IMR-90 (cell line): ENCODE measurements around the gene IL18RAP. TPM values are rescaled to one million over a fixed set of nuclear protein-coding genes. Genes with fewer than 3 reads are reported as not detected.

Source experiments
- ATAC-seq: fragments of 200-7000 bp; cut with Tn5 transposase; 2 replicates; pipeline ENCODE4 v1.9.1; 2020; ENCODE audit warnings: low read depth, mild to moderate bottlenecking, moderate library complexity
- BruUV-seq: library from RNA; stranded (reverse); fragments of 400-500 nt; replicated peaks from 2 replicates; lab custom pipeline; 2021; lab: Mats Ljungman, UMichigan
- CTCF ChIA-PET: fragments of 300-600 bp; formaldehyde crosslinking; extraction: SDS; loops from one replicate; lab custom pipeline; 2021; ENCODE audit warnings: antibody characterized with exemption; lab: Yijun Ruan, JAX
- POLR2A ChIA-PET: fragments of 300-600 bp; sonication (Branson Sonifier 250); formaldehyde crosslinking; loops from one replicate; lab custom pipeline; 2022; ENCODE audit warnings: antibody characterized with exemption; ENCODE audit not compliant: unreplicated experiment; lab: Charles Lee
- DNase-seq: peaks from one replicate; pipeline ENCODE4 v3.0.0; 2013
- H2AFZ ChIP-seq: replicated peaks from 2 replicates; pipeline ENCODE3; 2013; ENCODE audit warnings: low read length, mild to moderate bottlenecking; ENCODE audit not compliant: poor library complexity
- H2AK5ac ChIP-seq: 2 replicates; pipeline ENCODE4 v1.6.1; 2013; ENCODE audit warnings: low read depth, low read length, inconsistent platforms
- H2AK9ac ChIP-seq: replicated peaks from 2 replicates; pipeline ENCODE3; 2013; ENCODE audit warnings: mild to moderate bottlenecking, low read depth, low read length, moderate library complexity; ENCODE audit not compliant: poor library complexity
- H2BK120ac ChIP-seq: 2 replicates; pipeline ENCODE4 v1.6.1; 2013; ENCODE audit warnings: low read depth, low read length, inconsistent platforms
- H2BK15ac ChIP-seq: 3 replicates; pipeline ENCODE4 v1.6.1; 2013; ENCODE audit warnings: low read depth, low read length, inconsistent platforms
- H2BK20ac ChIP-seq: 2 replicates; pipeline ENCODE4 v1.6.1; 2013; ENCODE audit warnings: low read depth, mild to moderate bottlenecking, inconsistent platforms, low read length, moderate library complexity
- H2BK5ac ChIP-seq: 2 replicates; pipeline ENCODE4 v1.6.1; 2013; ENCODE audit warnings: mild to moderate bottlenecking, low read depth, low read length, inconsistent platforms; ENCODE audit not compliant: poor library complexity, severe bottlenecking
- H3K14ac ChIP-seq: replicated peaks from 2 replicates; pipeline ENCODE4 v1.6.1; 2013; ENCODE audit warnings: low read depth, low read length, inconsistent platforms
- H3K18ac ChIP-seq: 2 replicates; pipeline ENCODE4 v1.6.1; 2013; ENCODE audit warnings: low read depth, low read length, control low read depth
- H3K23ac ChIP-seq: 2 replicates; pipeline ENCODE4 v1.6.1; 2013; ENCODE audit warnings: low read depth, low read length, inconsistent platforms
- H3K27ac ChIP-seq: 2 replicates; pipeline ENCODE4 v1.5.1; 2013; ENCODE audit warnings: mild to moderate bottlenecking, control low read depth, low read length; ENCODE audit not compliant: insufficient read depth
- H3K27me3 ChIP-seq: 2 replicates; pipeline ENCODE4 v1.6.1; 2013; ENCODE audit warnings: low read length; ENCODE audit not compliant: control insufficient read depth, insufficient read depth
- H3K36me3 ChIP-seq: 2 replicates; pipeline ENCODE4 v1.6.1; 2013; ENCODE audit warnings: low read length, mixed read lengths; ENCODE audit not compliant: control insufficient read depth, insufficient read depth
- H3K4ac ChIP-seq: 2 replicates; pipeline ENCODE4 v1.6.1; 2013; ENCODE audit warnings: low read depth, low read length, inconsistent platforms
- H3K4me1 ChIP-seq: 2 replicates; pipeline ENCODE4 v1.6.1; 2013; ENCODE audit warnings: low read length, mixed read lengths; ENCODE audit not compliant: control insufficient read depth, insufficient read depth
- H3K4me2 ChIP-seq: 2 replicates; pipeline ENCODE4 v1.6.1; 2013; ENCODE audit warnings: low read depth, mild to moderate bottlenecking, control low read depth, low read length, moderate library complexity
- H3K4me3 ChIP-seq: 2 replicates; pipeline ENCODE4 v1.5.1; 2013; ENCODE audit warnings: low read depth, mild to moderate bottlenecking, control low read depth, low read length, moderate library complexity; ENCODE audit not compliant: insufficient read depth
- H3K56ac ChIP-seq: 2 replicates; pipeline ENCODE4 v1.6.1; 2013; ENCODE audit warnings: low read length, inconsistent platforms; ENCODE audit not compliant: insufficient read depth; ENCODE audit errors: extremely low read depth
- H3K79me1 ChIP-seq, 2 experiments: 2 replicates each; pipeline ENCODE4 v1.6.1; 2013; ENCODE audit warnings: low read length in 2 of 2, inconsistent platforms in 1 of 2, low read depth in 1 of 2
- H3K9ac ChIP-seq: 2 replicates; pipeline ENCODE4 v1.6.1; 2013; ENCODE audit warnings: low read depth, low read length, control low read depth
- H3K9me1 ChIP-seq: 2 replicates; pipeline ENCODE4 v1.6.1; 2013; ENCODE audit warnings: low read length, inconsistent platforms; ENCODE audit not compliant: insufficient read depth
- H3K9me3 ChIP-seq: 2 replicates; pipeline ENCODE4 v1.6.1; 2013; ENCODE audit warnings: low read length; ENCODE audit not compliant: control insufficient read depth, insufficient read depth
- H4K20me1 ChIP-seq: 2 replicates; pipeline ENCODE4 v1.6.1; 2013; ENCODE audit warnings: low read length, inconsistent platforms; ENCODE audit not compliant: insufficient read depth
- H4K5ac ChIP-seq: 2 replicates; pipeline ENCODE4 v1.6.1; 2013; ENCODE audit warnings: mild to moderate bottlenecking, low read depth, low read length, control low read depth
- H4K8ac ChIP-seq, 2 experiments: 2 replicates each; pipeline ENCODE4 v1.6.1; 2013; ENCODE audit warnings: low read depth in 2 of 2, low read length in 2 of 2, control low read depth in 1 of 2, inconsistent platforms in 1 of 2
- H4K91ac ChIP-seq: 2 replicates; pipeline ENCODE4 v1.6.1; 2013; ENCODE audit warnings: low read depth, low read length, inconsistent platforms; ENCODE audit not compliant: insufficient read depth
- BHLHE40 ChIP-seq: fragments of 150-350 bp; IDR thresholded peaks from 2 replicates; pipeline ENCODE4 v1.6.1; 2016; ENCODE audit warnings: mild to moderate bottlenecking, low read depth, low read length
- CEBPB ChIP-seq: IDR thresholded peaks from 2 replicates; pipeline ENCODE4 v1.6.1; 2012; ENCODE audit warnings: low read depth, low read length, improper control_type of control experiment
- CHD1 ChIP-seq: IDR thresholded peaks from 2 replicates; pipeline ENCODE4 v1.6.1; 2012; ENCODE audit warnings: low read depth, low read length, improper control_type of control experiment
- CTCF ChIP-seq: conservative IDR thresholded peaks from 2 replicates; pipeline ENCODE4 v1.5.1; 2012; ENCODE audit warnings: mild to moderate bottlenecking, low read depth, low read length, improper control_type of control experiment
- ELK1 ChIP-seq: fragments of 150-350 bp; IDR thresholded peaks from 2 replicates; pipeline ENCODE4 v1.6.1; 2016; ENCODE audit warnings: low read depth, mild to moderate bottlenecking, low read length, moderate library complexity, borderline replicate concordance
- FOS ChIP-seq: fragments of 150-350 bp; IDR thresholded peaks from 2 replicates; pipeline ENCODE4 v1.6.1; 2016; ENCODE audit warnings: low read depth, low read length
- MAFK ChIP-seq: IDR thresholded peaks from 2 replicates; pipeline ENCODE4 v1.6.1; 2012; ENCODE audit warnings: low read depth, low read length, improper control_type of control experiment
- MAZ ChIP-seq: IDR thresholded peaks from 2 replicates; pipeline ENCODE4 v1.6.1; 2012; ENCODE audit warnings: low read depth, mild to moderate bottlenecking, low read length, improper control_type of control experiment, moderate library complexity, borderline replicate concordance
- MXI1 ChIP-seq: IDR thresholded peaks from 2 replicates; pipeline ENCODE4 v1.6.1; 2012; ENCODE audit warnings: low read depth, mild to moderate bottlenecking, low read length, moderate library complexity, borderline replicate concordance
- NFE2L2 ChIP-seq: fragments of 150-350 bp; IDR thresholded peaks from 2 replicates; pipeline ENCODE4 v1.6.1; 2016; ENCODE audit warnings: low read depth, mild to moderate bottlenecking, low read length
- POLR2A ChIP-seq: IDR thresholded peaks from 2 replicates; pipeline ENCODE4 v1.6.1; 2012; ENCODE audit warnings: mild to moderate bottlenecking, low read depth, low read length
- RAD21 ChIP-seq: IDR thresholded peaks from 2 replicates; pipeline ENCODE4 v1.6.1; 2012; ENCODE audit warnings: low read length, improper control_type of control experiment
- RCOR1 ChIP-seq: IDR thresholded peaks from 2 replicates; pipeline ENCODE4 v1.6.1; 2012; ENCODE audit warnings: mild to moderate bottlenecking, low read length, improper control_type of control experiment; ENCODE audit not compliant: insufficient replicate concordance
- RFX5 ChIP-seq: IDR thresholded peaks from 2 replicates; pipeline ENCODE4 v1.8.0; 2012; ENCODE audit warnings: low read depth, mild to moderate bottlenecking, low read length, moderate library complexity
- SMC3 ChIP-seq: fragments of 150-350 bp; IDR thresholded peaks from 2 replicates; pipeline ENCODE4 v1.6.1; 2016; ENCODE audit warnings: low read depth, mild to moderate bottlenecking, antibody characterized with exemption, low read length, moderate library complexity
- USF2 ChIP-seq: fragments of 150-350 bp; IDR thresholded peaks from 2 replicates; pipeline ENCODE4 v1.6.1; 2017; ENCODE audit warnings: mild to moderate bottlenecking, antibody characterized with exemption, low read length, low read depth
- WGBS, 2 experiments: methylation state at CpG; one replicate each; pipeline versions ENCODE4 v1.1.5 to v1.1.7; 2013; ENCODE audit warnings: missing lambda C conversion rate in 2 of 2; ENCODE audit not compliant: insufficient read length in 1 of 2; ENCODE audit errors: extremely low coverage in 2 of 2; 5-methylcytosine and 5-hydroxymethylcytosine counted together
- dilution Hi-C: fragments of 300-500 bp; cut with HindIII; formaldehyde crosslinking; loops from one replicate; pipeline ENCODE4 v1.14.3; 2018; ENCODE audit warnings: low sequenced_read_pairs; ENCODE audit not compliant: unreplicated experiment
- in situ Hi-C: fragments of 300-500 bp; cut with MboI; formaldehyde crosslinking; loops from 3 replicates; pipeline ENCODE4 v1.14.3; 2019; ENCODE audit warnings: low sequenced_read_pairs, inconsistent platforms, mixed read lengths
- intact Hi-C: fragments of 100-400 bp; cut with micrococcal nuclease; formaldehyde crosslinking; loops from 2 replicates; pipeline ENCODE4 v1.10.0; 2022
- polyA plus RNA-seq, 3 experiments: library from polyadenylated mRNA; depleted of rRNA; stranded (reverse); fragments of >200 nt; gene quantifications; 2 replicates each; pipeline ENCODE4 v1.2.3, GENCODE V29; 2012; ENCODE audit warnings: low replicate concordance in 1 of 3
- total RNA-seq: library from RNA; depleted of rRNA; stranded (reverse); fragments of >200 nt; gene quantifications from 2 replicates; pipeline ENCODE4 v1.2.3, GENCODE V29; 2012

IL18RAP gene
- total and polyA plus RNA-seq, 2 of the 4 experiments (the other 2 are of a cell fraction) = not detected

- Histone ChIP-seq H3K4me2 (no peak overlapping the region), H4K8ac (no peak overlapping the region), H3K9ac (no peak overlapping the region), H3K56ac (no peak overlapping the region), H3K36me3 (no peaks in the 10 kb centered on the region), H3K9me1 (no peaks in the 10 kb centered on the region), H2AK5ac (no peak overlapping the region), H3K9me3 (no peaks in the 10 kb centered on the region), H2AFZ (no peak overlapping the region), H2AK9ac (no peak overlapping the region), H2BK15ac (no peak overlapping the region), H3K79me1 (no peaks in the 10 kb centered on the region), H3K27me3 (peaks cover 7% of the 10 kb centered on the region), H3K14ac (no peak overlapping the region), H3K4me3 (no peak overlapping the region), H4K91ac (no peak overlapping the region), H2BK5ac (no peak overlapping the region), H3K4me1 (no peaks in the 10 kb centered on the region), H3K27ac (no peak overlapping the region), H3K23ac (no peak overlapping the region), H3K4ac (no peak overlapping the region), H4K20me1 (no peaks in the 10 kb centered on the region), H2BK120ac (no peak overlapping the region), H2BK20ac (no peak overlapping the region), H3K18ac (no peak overlapping the region), H4K5ac (no peak overlapping the region)
- no peak for TF ChIP-seq CHD1
- no peak for TF ChIP-seq CEBPB
- no peak for TF ChIP-seq CTCF
- TF ChIP-seq MXI1 = no peak
- TF ChIP-seq RAD21 = no peak
- TF ChIP-seq BHLHE40 = no peak
- TF ChIP-seq USF2 = no peak
- TF ChIP-seq SMC3 = no peak
- no peak for TF ChIP-seq ELK1
- TF ChIP-seq MAZ = no peak
- no peak for TF ChIP-seq NFE2L2
- no peak for TF ChIP-seq POLR2A
- TF ChIP-seq FOS = no peak
- TF ChIP-seq MAFK = no peak
- TF ChIP-seq RFX5 = no peak
- TF ChIP-seq RCOR1 = no peak
- no TSS peak for BruUV-seq
- ChIA-PET CTCF (interaction anchor here (1.7 to 1.9 kb wide), 2 partner anchors 11 to 221 kb away, joined by 4 to 7 read pairs; partner anchors contain the start of gene SLC9A4), POLR2A (no interaction called here)
- in situ Hi-C loops (no loop called here), intact Hi-C loops (no loop called here), dilution Hi-C loops (no loop called here)
- WGBS, 2 experiments = 20% methylated on average over 1 of the region's 6 CpGs; no CpG with 5 or more reads in 1 of the 2 experiments
- ATAC-seq (no peak), DNase-seq (no peak)
Measured at GRCh38 chr2:102461188-102461587, 38.2 kb downstream of the IL18RAP start.
